Measurements from ENCODE around the gene MGRN1. TPM values are rescaled to one million over a fixed set of nuclear protein-coding genes. Genes with fewer than 3 reads are reported as not detected.

The MGRN1 gene
- total and polyA plus RNA-seq, 2 donors (not counting 1 experiment from before 2014, with no cell fraction given), result 5.4 to 26.1 TPM

DNA sequence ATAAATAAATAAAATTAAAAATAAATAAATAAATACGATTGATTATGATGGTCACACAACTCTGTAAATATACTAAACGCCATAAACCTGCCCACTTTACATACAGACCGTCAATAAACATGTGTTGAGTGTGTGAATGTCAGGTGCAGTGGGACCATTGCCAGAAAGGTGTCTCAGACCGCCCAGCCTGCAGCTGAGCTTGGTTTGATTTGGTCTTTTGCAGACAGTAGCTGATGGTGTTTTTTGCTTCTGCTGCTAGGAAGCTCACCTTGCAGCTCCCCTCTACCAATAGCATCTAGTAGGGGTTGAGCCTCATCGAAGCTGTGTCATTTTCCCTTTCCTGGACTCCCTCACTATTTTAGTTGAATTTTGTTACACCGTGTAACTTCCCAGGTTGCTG lies 33.4 kb upstream of the MGRN1 start:
- DNase-seq (ENCODE audit: low read depth in 2 of 2), result no peak
- Histone ChIP-seq H3K27ac (ENCODE audit: insufficient read depth, low read length) (no peak overlapping the region), H3K9ac (ENCODE audit: insufficient read depth, low read length) (no peak overlapping the region), H3K4me3 (replicated peaks in 1 of 4; ENCODE audit: control extremely low read depth in 1 of 4, insufficient read depth in 1 of 4, low read depth in 3 of 4, low read length in 4 of 4) (no peak overlapping the region), H3K79me2 (ENCODE audit: control insufficient read depth, insufficient read depth, low read length) (no peaks in the 10 kb centered on the region), H3K4me1 (ENCODE audit: control insufficient read depth, extremely low read depth, insufficient read depth, low read length) (no peaks in the 10 kb centered on the region), H2AFZ (ENCODE audit: low read length) (no peak overlapping the region), H4K20me1 (ENCODE audit: control insufficient read depth, extremely low read depth, insufficient read depth, low read length) (no peaks in the 10 kb centered on the region), H3K9me3 (ENCODE audit: control insufficient read depth, insufficient read depth, low read depth, low read length) (no peaks in the 10 kb centered on the region), H3K27me3 (ENCODE audit: control insufficient read depth, insufficient read depth, low read length) (peaks cover 12% of the 10 kb centered on the region), H3K36me3 (ENCODE audit: control insufficient read depth, insufficient read depth, low read length) (no peaks in the 10 kb centered on the region), H3K4me2 (ENCODE audit: extremely low read depth, insufficient read depth, low read length) (no peak overlapping the region)
- TF ChIP-seq CTCF (conservative IDR thresholded peaks at IDR 0.05 in 1 of 2, IDR thresholded peaks at IDR 0.05 in 1 of 2; ENCODE audit: low read depth in 1 of 2, low read length in 2 of 2), result no peak
- TF ChIP-seq EZH2 (IDR thresholded peaks at IDR 0.05; ENCODE audit: low read length, missing control alignments), result no peak

GRCh38 chr16:4591706-4592470 lies 32.7 kb upstream of the MGRN1 start:
- Histone ChIP-seq H3K4me2 (ENCODE audit: extremely low read depth, insufficient read depth, low read length) (no peak overlapping the region), H3K4me1 (ENCODE audit: control insufficient read depth, extremely low read depth, insufficient read depth, low read length) (no peaks in the 10 kb centered on the region), H2AFZ (ENCODE audit: low read length) (no peak overlapping the region), H3K9me3 (ENCODE audit: control insufficient read depth, insufficient read depth, low read depth, low read length) (no peaks in the 10 kb centered on the region), H3K79me2 (ENCODE audit: control insufficient read depth, insufficient read depth, low read length) (no peaks in the 10 kb centered on the region), H3K27me3 (ENCODE audit: control insufficient read depth, insufficient read depth, low read length) (peaks cover 5% of the 10 kb centered on the region), H3K36me3 (ENCODE audit: control insufficient read depth, insufficient read depth, low read length) (no peaks in the 10 kb centered on the region), H3K9ac (ENCODE audit: insufficient read depth, low read length) (no peak overlapping the region), H3K27ac (ENCODE audit: insufficient read depth, low read length) (no peak overlapping the region), H4K20me1 (ENCODE audit: control insufficient read depth, extremely low read depth, insufficient read depth, low read length) (no peaks in the 10 kb centered on the region), H3K4me3 (replicated peaks in 1 of 4; ENCODE audit: control extremely low read depth in 1 of 4, insufficient read depth in 1 of 4, low read depth in 3 of 4, low read length in 4 of 4) (no peak overlapping the region)
- DNase-seq (ENCODE audit: low read depth in 2 of 2), result no peak
- TF ChIP-seq CTCF (conservative IDR thresholded peaks at IDR 0.05 in 1 of 2, IDR thresholded peaks at IDR 0.05 in 1 of 2; ENCODE audit: low read depth in 1 of 2, low read length in 2 of 2), result no peak
- TF ChIP-seq EZH2 (IDR thresholded peaks at IDR 0.05; ENCODE audit: low read length, missing control alignments), result no peak

- no peak for DNase-seq (ENCODE audit: low read depth in 2 of 2)
- Histone ChIP-seq H3K36me3 (ENCODE audit: control insufficient read depth, insufficient read depth, low read length) (no peaks in the 10 kb centered on the region), H2AFZ (ENCODE audit: low read length) (no peak overlapping the region), H3K9me3 (ENCODE audit: control insufficient read depth, insufficient read depth, low read depth, low read length) (no peaks in the 10 kb centered on the region), H3K9ac (ENCODE audit: insufficient read depth, low read length) (no peak overlapping the region), H4K20me1 (ENCODE audit: control insufficient read depth, extremely low read depth, insufficient read depth, low read length) (no peaks in the 10 kb centered on the region), H3K4me2 (ENCODE audit: extremely low read depth, insufficient read depth, low read length) (no peak overlapping the region), H3K27me3 (ENCODE audit: control insufficient read depth, insufficient read depth, low read length) (peaks cover 2% of the 10 kb centered on the region), H3K4me1 (ENCODE audit: control insufficient read depth, extremely low read depth, insufficient read depth, low read length) (no peaks in the 10 kb centered on the region), H3K27ac (ENCODE audit: insufficient read depth, low read length) (no peak overlapping the region), H3K4me3 (replicated peaks in 1 of 4; ENCODE audit: control extremely low read depth in 1 of 4, insufficient read depth in 1 of 4, low read depth in 3 of 4, low read length in 4 of 4) (no peak overlapping the region), H3K79me2 (ENCODE audit: control insufficient read depth, insufficient read depth, low read length) (no peaks in the 10 kb centered on the region)
- TF ChIP-seq CTCF (conservative IDR thresholded peaks at IDR 0.05 in 1 of 2, IDR thresholded peaks at IDR 0.05 in 1 of 2; ENCODE audit: low read depth in 1 of 2, low read length in 2 of 2) (no peak), EZH2 (IDR thresholded peaks at IDR 0.05; ENCODE audit: low read length, missing control alignments) (no peak)
Measured at GRCh38 chr16:4593086-4593485, 31.5 kb upstream of the MGRN1 start.

Data from fibroblast of lung (primary cell).